Measurements from ENCODE around the gene IL27RA. TPM values are rescaled to one million over a fixed set of nuclear protein-coding genes. Genes with fewer than 3 reads are reported as not detected.
A peak's percentile ranks its signal among the peaks of the same experiment; 100 is the strongest.

Gene IL27RA
- total RNA-seq = 81.6 and 86.4 TPM in 2 replicates

DNA sequence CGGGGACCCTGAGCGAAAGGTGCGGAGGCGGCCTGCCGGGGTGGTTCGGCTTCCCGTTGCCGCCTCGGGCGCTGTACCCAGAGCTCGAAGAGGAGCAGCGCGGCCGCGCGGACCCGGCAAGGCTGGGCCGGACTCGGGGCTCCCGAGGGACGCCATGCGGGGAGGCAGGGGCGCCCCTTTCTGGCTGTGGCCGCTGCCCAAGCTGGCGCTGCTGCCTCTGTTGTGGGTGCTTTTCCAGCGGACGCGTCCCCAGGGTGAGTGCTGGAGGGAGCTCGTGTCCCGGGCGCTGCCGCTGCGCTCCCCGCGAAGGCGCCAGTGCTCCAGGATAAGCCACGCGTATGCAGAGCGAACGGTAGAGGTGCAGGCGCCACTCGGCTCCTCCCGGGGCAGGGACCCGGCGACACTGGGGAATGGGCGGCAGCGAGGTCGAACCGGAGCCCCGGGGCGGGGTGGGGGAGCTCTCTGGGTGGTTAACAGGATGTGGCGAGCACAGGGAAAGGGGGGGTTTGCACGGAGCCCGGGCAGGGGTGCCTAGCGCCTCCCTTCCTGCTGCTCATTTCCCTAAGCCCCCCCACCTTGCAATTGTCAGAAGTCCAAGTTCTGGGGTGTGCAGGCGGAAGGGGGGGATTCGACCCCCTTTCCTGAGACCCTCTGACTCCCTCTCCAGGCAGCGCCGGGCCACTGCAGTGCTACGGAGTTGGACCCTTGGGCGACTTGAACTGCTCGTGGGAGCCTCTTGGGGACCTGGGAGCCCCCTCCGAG, at the start of gene IL27RA:
Gene IL27RA, plus strand, starts transcription at position 44 of the 762 bp plus-strand sequence. Its CDS starts 111 bp downstream, at position 155.
- Mint-ChIP-seq H3K27ac (peak within 1 kb of the TSS; percentile 95), H3K4me3 (peak within 1 kb of the TSS; percentile 97), H3K4me1 (peaks cover 18% of the 10 kb centered on the region), H3K36me3 (ENCODE audit: low read depth) (peaks cover 20% of the 10 kb centered on the region), H3K27me3 (peaks cover 7% of the 10 kb centered on the region), H3K9me3 (no peaks in the 10 kb centered on the region)
- DNase-seq = peak; percentile 95
- intact Hi-C loops (cut with micrococcal nuclease) = loop anchor here (1.0 to 2.0 kb wide), 4 partner anchors 26 to 152 kb away; partner anchors contain the start of genes DCAF15 and RFX1

DNA sequence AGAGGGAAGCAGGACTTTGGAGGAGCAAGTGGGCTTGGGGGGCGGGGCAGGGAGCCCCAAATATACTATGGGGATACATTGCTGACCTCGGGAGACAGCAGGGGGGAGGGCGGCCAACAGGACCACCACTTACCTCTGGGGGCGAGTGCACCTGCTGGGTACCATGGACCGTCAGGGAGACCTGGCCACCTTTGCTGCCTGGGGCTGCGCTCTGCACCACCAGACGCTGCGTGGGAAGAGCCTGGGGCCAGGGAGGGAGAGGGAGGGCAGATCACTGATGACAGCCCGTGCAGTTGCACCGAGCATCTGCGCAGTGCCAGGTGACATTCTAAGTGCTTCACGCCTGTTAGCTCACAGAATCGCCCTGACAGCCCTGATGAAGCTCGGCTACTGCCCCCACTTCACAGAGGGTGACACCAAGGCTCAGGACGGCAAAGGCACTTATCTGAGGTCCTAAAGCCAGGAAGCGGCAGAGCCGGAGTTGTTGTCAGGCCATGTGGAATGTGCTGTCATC, 49.5 kb upstream of the IL27RA start:
- Mint-ChIP-seq H3K4me1 (peaks cover 21% of the 10 kb centered on the region), H3K27me3 (no peaks in the 10 kb centered on the region), H3K27ac (no peak overlapping the region), H3K36me3 (ENCODE audit: low read depth) (peaks cover 5% of the 10 kb centered on the region), H3K4me3 (no peak overlapping the region), H3K9me3 (no peaks in the 10 kb centered on the region)
- intact Hi-C loops (cut with micrococcal nuclease) = no loop called here
- DNase-seq = no peak

DNA sequence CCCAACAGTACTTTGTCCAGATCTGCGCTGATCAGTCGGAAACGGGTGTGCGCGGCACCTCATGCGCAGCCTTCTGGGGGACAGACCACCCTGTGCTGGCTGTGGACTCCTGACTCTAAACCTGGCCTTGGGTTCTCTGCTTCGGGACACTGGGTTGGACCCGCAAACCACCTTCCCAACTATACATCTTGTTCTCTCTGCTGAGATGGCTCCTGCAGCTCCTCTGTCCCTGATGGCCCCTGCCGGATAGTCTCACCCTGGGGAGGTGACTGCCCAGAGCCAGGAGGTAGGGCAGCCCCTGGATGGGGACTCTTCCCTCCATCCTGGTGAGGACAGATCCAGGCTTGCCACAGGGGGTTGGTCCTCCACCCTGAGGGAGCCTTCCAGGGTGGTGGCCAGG, 48.8 kb upstream of the IL27RA start:
- intact Hi-C loops (cut with micrococcal nuclease) = no loop called here
- Mint-ChIP-seq H3K4me1 (peaks cover 27% of the 10 kb centered on the region), H3K27ac (no peak overlapping the region), H3K27me3 (no peaks in the 10 kb centered on the region), H3K9me3 (no peaks in the 10 kb centered on the region), H3K4me3 (no peak overlapping the region), H3K36me3 (ENCODE audit: low read depth) (peaks cover 5% of the 10 kb centered on the region)
- no peak for DNase-seq

DNA sequence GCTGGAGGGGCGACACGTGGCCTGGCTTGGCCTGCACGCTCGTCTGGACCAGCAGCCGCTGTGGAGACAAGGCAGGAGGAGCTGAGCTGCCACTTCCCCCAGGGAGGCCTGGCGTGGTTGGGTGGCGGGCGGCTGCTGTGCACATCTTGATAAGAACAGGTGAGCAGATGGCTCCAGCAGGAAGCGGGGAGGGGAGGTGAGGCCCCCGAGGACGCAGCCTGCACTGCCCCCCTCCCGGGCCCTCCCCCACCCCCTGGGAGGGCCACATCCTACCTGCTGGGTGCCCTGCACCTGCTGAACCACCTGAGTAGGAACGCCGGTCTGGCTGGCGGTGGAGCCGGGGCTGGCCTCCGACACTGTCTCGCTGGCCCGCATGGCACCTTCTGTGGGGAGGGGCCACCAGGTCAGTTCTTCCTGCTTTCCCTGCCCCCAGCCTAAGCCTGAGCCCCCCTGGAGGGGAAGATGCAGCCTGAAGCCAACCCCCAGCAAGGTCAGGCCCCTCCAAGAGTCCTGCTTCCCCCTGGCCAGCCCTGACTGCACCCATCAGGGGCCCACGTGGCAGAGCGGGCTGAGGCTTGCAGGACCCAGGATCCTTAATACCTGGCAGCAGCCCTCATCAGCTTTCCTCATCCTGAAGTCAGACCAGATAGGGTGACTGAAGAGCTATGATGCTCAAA, 48.2 kb upstream of the IL27RA start:
- H3K36me3 Mint-ChIP-seq (ENCODE audit: low read depth) = peaks cover 5% of the 10 kb centered on the region
- no peak overlapping the region for H3K27ac Mint-ChIP-seq
- H3K4me1 Mint-ChIP-seq = peaks cover 28% of the 10 kb centered on the region
- H3K9me3 Mint-ChIP-seq = no peaks in the 10 kb centered on the region
- no peak overlapping the region for H3K4me3 Mint-ChIP-seq
- intact Hi-C loops (cut with micrococcal nuclease) = no loop called here
- H3K27me3 Mint-ChIP-seq = no peaks in the 10 kb centered on the region
- no peak for DNase-seq

- H3K27ac Mint-ChIP-seq = no peak overlapping the region
- H3K4me1 Mint-ChIP-seq = peaks cover 34% of the 10 kb centered on the region
- no peak overlapping the region for H3K4me3 Mint-ChIP-seq
- no peaks in the 10 kb centered on the region for H3K27me3 Mint-ChIP-seq
- intact Hi-C loops (cut with micrococcal nuclease) = no loop called here
- H3K36me3 Mint-ChIP-seq (ENCODE audit: low read depth) = peaks cover 9% of the 10 kb centered on the region
- no peaks in the 10 kb centered on the region for H3K9me3 Mint-ChIP-seq
- DNase-seq = no peak
These were observed 47.4 kb upstream of the IL27RA start for GRCh38 chr19:13984186-13984585.

DNA sequence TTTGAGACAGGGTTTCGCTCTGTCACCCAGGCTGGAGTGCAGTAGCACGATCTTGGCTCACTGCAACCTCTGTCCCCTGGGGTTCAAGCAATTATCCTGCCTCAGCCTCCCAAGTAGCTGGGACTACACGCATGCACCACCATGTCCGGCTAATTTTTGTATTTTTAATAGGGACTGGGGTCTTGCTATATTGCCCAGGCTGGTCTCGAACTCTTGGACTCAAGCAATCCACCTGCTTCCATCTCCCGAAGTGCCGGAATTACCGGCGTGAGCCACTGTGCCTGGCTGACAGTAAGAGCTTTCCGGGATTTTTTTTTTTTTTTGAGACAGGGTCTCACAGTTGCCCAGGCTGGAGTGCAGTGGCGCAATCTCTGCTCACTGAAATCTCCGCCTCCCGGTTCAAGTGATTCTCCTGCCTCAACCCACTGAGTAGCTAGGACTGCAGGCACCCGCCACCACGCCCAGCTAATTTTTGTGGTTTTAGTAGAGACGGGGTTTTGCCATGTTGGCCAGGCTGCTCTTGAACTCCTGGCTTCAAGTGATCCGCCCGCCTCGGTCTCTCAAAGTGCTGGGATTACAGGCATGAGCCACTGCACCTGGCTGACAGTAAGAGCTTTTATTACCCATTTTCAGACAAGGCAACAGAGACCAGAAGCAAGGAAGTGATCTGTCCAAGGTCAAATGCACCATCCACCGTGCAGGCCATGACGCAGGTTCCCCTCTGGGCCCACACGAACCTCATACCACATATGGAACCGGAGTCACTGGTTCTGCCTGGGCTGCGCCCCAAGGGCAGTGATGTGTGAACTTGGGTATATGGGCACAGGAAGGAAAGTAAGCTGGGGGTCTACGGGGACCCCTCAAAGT, 46.5 kb upstream of the IL27RA start:
- Mint-ChIP-seq H3K27ac (peak overlapping the region; percentile 95), H3K36me3 (ENCODE audit: low read depth) (peaks cover 15% of the 10 kb centered on the region), H3K4me3 (peak overlapping the region; percentile 64), H3K27me3 (no peaks in the 10 kb centered on the region), H3K4me1 (peaks cover 41% of the 10 kb centered on the region), H3K9me3 (no peaks in the 10 kb centered on the region)
- intact Hi-C loops (cut with micrococcal nuclease) = loop anchor here (5.0 kb wide), 1 partner anchor 87 kb away; the partner anchor contains the start of gene MISP3
- no peak for DNase-seq

- DNase-seq = no peak
- H3K27me3 Mint-ChIP-seq = no peaks in the 10 kb centered on the region
- peak overlapping the region; percentile 80 for H3K4me3 Mint-ChIP-seq
- peaks cover 16% of the 10 kb centered on the region for H3K36me3 Mint-ChIP-seq (ENCODE audit: low read depth)
- H3K4me1 Mint-ChIP-seq = peaks cover 43% of the 10 kb centered on the region
- intact Hi-C loops (cut with micrococcal nuclease) = loop anchor here (1.0 to 5.0 kb wide), 5 partner anchors 16 to 86 kb away; partner anchors contain the start of genes DCAF15, MISP3 and RFX1
- no peaks in the 10 kb centered on the region for H3K9me3 Mint-ChIP-seq
- peak overlapping the region; percentile 95 for H3K27ac Mint-ChIP-seq
These were observed 45.7 kb upstream of the IL27RA start for GRCh38 chr19:13985771-13986347.

- Mint-ChIP-seq H3K4me1 (peaks cover 43% of the 10 kb centered on the region), H3K27ac (peak overlapping the region; percentile 95), H3K9me3 (no peaks in the 10 kb centered on the region)
These were observed 45.1 kb upstream of the IL27RA start for GRCh38 chr19:13986348-13986904.

DNA sequence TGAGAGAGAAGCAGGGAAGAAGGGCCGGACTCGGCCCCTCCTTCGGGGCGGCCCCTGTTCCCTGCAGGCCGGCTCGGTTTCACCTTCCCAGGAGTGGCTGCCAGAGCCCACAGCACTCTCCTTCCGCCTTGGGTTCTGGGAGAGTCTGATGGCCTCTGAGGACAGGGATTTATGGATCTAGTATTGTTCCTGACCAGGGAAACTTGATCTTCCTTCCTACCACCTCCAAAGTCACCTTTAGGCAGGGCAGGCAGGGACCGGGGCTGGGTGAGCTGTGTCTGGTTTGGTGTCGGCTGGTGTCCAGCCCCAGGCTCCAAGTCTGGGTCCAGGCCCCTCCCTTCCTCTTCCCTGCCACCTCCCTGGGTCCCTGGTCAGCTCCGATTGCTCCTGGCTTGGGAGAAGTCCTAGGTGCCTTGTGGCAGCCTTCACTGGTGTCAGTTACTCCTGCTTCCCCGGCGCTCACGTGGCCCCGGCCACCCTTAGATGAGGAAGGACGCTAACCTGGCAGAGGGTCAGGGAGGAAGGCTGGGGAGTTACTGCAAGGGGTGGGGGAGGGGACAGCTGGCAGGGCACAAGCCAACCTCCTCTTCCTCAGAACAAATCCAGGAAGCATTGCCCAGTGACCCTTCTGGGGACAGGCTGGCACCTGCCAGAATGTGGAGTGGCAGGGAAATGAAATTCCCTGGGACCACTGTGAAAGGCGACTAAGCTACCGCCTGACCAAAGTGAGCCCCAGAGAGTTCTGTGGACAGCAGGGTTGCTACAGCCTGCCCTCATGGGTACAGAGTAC, 44.3 kb upstream of the IL27RA start:
- no peak for DNase-seq
- H3K9me3 Mint-ChIP-seq = no peaks in the 10 kb centered on the region
- no peaks in the 10 kb centered on the region for H3K27me3 Mint-ChIP-seq
- peak overlapping the region; percentile 95 for H3K27ac Mint-ChIP-seq
- H3K4me1 Mint-ChIP-seq = peaks cover 39% of the 10 kb centered on the region
- peak overlapping the region; percentile 80 for H3K4me3 Mint-ChIP-seq
- peaks cover 25% of the 10 kb centered on the region for H3K36me3 Mint-ChIP-seq (ENCODE audit: low read depth)
- intact Hi-C loops (cut with micrococcal nuclease) = loop anchor here (5.0 kb wide), 1 partner anchor 85 kb away; the partner anchor contains the start of gene MISP3

More at GRCh38 chr19:13986348-13986904, 45.1 kb upstream of the IL27RA start:
- Mint-ChIP-seq H3K27me3 (no peaks in the 10 kb centered on the region), H3K36me3 (ENCODE audit: low read depth) (peaks cover 19% of the 10 kb centered on the region), H3K4me3 (peak overlapping the region; percentile 80)
- intact Hi-C loops (cut with micrococcal nuclease) = loop anchor here (1.0 to 5.0 kb wide), 5 partner anchors 16 to 86 kb away; partner anchors contain the start of genes DCAF15, MISP3 and RFX1
- peak; percentile 99 for DNase-seq

GRCh38 chr19:13989487-13989886, 42.1 kb upstream of the IL27RA start:
- DNase-seq = no peak
- H3K27ac Mint-ChIP-seq = peak overlapping the region; percentile 29
- no peaks in the 10 kb centered on the region for H3K9me3 Mint-ChIP-seq
- intact Hi-C loops (cut with micrococcal nuclease) = loop anchor here (5.0 kb wide), 1 partner anchor 83 kb away; the partner anchor contains the start of gene MISP3
- peaks cover 27% of the 10 kb centered on the region for H3K36me3 Mint-ChIP-seq (ENCODE audit: low read depth)
- H3K4me3 Mint-ChIP-seq = no peak overlapping the region
- H3K4me1 Mint-ChIP-seq = peaks cover 39% of the 10 kb centered on the region
- no peaks in the 10 kb centered on the region for H3K27me3 Mint-ChIP-seq

- Mint-ChIP-seq H3K36me3 (ENCODE audit: low read depth) (peaks cover 29% of the 10 kb centered on the region), H3K27me3 (no peaks in the 10 kb centered on the region), H3K9me3 (no peaks in the 10 kb centered on the region), H3K4me3 (no peak overlapping the region), H3K4me1 (peaks cover 39% of the 10 kb centered on the region), H3K27ac (peak overlapping the region; percentile 29)
- intact Hi-C loops (cut with micrococcal nuclease) = no loop called here
- DNase-seq = no peak
These were observed 41.5 kb upstream of the IL27RA start for GRCh38 chr19:13990085-13990484.

DNA sequence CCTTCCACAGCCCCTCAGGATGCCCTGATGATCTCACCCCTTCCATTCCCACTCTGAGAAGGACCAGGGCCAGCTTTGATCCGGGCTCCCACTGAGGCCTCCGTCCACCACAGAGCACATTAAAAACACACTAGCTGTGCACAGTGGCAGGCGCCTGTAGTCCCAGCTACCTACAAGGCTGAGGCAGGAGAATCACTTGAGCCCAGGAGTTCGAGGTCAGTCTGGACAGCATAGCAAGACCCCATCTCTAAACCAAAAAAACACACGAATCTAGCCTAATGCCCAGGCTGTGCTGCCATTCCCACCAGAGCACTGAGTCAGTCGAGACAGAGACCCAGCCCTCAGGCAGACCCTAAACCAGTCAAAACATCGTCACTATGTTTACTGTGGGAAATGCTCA, 39.5 kb upstream of the IL27RA start:
- no peak for DNase-seq
- H3K9me3 Mint-ChIP-seq = no peaks in the 10 kb centered on the region
- no peak overlapping the region for H3K27ac Mint-ChIP-seq
- no peaks in the 10 kb centered on the region for H3K27me3 Mint-ChIP-seq
- peaks cover 29% of the 10 kb centered on the region for H3K36me3 Mint-ChIP-seq (ENCODE audit: low read depth)
- intact Hi-C loops (cut with micrococcal nuclease) = no loop called here
- peaks cover 24% of the 10 kb centered on the region for H3K4me1 Mint-ChIP-seq
- H3K4me3 Mint-ChIP-seq = no peak overlapping the region

Data from activated CD4-positive, alpha-beta T cell treated with anti-CD3 and anti-CD28 coated beads, Interleukin-2, amount 10 ng/mL, durations not matched to agents 24 days and 14 days (primary cell).